ENCODE measurements around the gene NOVA2. TPM values are rescaled to one million over a fixed set of nuclear protein-coding genes. Genes with fewer than 3 reads are reported as not detected.

The NOVA2 gene
- total RNA-seq, 3 donors from 2014 or later (not counting 1 experiment from before 2014, with no cell fraction given) = not detected

- Mint-ChIP-seq H3K27me3 (ENCODE audit: low read depth in 2 of 2) (peaks cover 17 to 18% of the 10 kb centered on the region in 2 donors), H3K36me3 (no peaks in the 10 kb centered on the region), H3K4me3 (peak overlapping the region; percentile 33), H3K4me1 (peaks cover 4 to 11% of the 10 kb centered on the region in 2 donors), H3K27ac (no peak overlapping the region), H3K9me3 (no peaks in the 10 kb centered on the region)
- Histone ChIP-seq H3K27ac (ENCODE audit: low read length) (no peak overlapping the region), H3K4me1 (ENCODE audit: control insufficient read depth, insufficient read depth, low read length) (peaks cover 10% of the 10 kb centered on the region), H3K9me3 (ENCODE audit: control insufficient read depth, insufficient read depth, low read length) (peaks cover 11% of the 10 kb centered on the region), H3K36me3 (ENCODE audit: control insufficient read depth, insufficient read depth, low read length) (no peaks in the 10 kb centered on the region), H3K4me3 (ENCODE audit: low read length) (no peak overlapping the region), H3K27me3 (ENCODE audit: control insufficient read depth, insufficient read depth, low read length) (peaks cover 7% of the 10 kb centered on the region)
- TF ChIP-seq CTCF (IDR thresholded peaks at IDR 0.05) = no peak
- intact Hi-C loops (cut with micrococcal nuclease) = no loop called here
- no peak for ATAC-seq
- WGBS (ENCODE audit: insufficient coverage) = 49% methylated on average over 8 of the region's 8 CpGs
- no peak for DNase-seq
Measured at GRCh38 chr19:45952341-45952685, 21.4 kb downstream of the NOVA2 start.

GRCh38 chr19:45947926-45948325 lies 25.7 kb downstream of the NOVA2 start:
- H3K9me3 ChIP-seq (ENCODE audit: control insufficient read depth, insufficient read depth, low read length) = peaks cover 8% of the 10 kb centered on the region
- no peak for DNase-seq
- WGBS (ENCODE audit: insufficient coverage) = 100% methylated on average over 1 of the region's 1 CpG
- intact Hi-C loops (cut with micrococcal nuclease) = no loop called here
- Mint-ChIP-seq H3K4me3 (no peak overlapping the region), H3K36me3 (no peaks in the 10 kb centered on the region), H3K9me3 (no peaks in the 10 kb centered on the region), H3K27me3 (ENCODE audit: low read depth in 2 of 2) (peaks cover 22 to 23% of the 10 kb centered on the region in 2 donors), H3K4me1 (peaks cover 0 to under 1% of the 10 kb centered on the region in 2 donors), H3K27ac (no peak overlapping the region)
- no peak for ATAC-seq
- peaks cover 6% of the 10 kb centered on the region for H3K4me1 ChIP-seq (ENCODE audit: control insufficient read depth, insufficient read depth, low read length)
- no peak overlapping the region for H3K4me3 ChIP-seq (ENCODE audit: low read length)
- H3K27me3 ChIP-seq (ENCODE audit: control insufficient read depth, insufficient read depth, low read length) = peaks cover 10% of the 10 kb centered on the region
- H3K36me3 ChIP-seq (ENCODE audit: control insufficient read depth, insufficient read depth, low read length) = no peaks in the 10 kb centered on the region
- no peak for TF ChIP-seq CTCF (IDR thresholded peaks at IDR 0.05)
- no peak overlapping the region for H3K27ac ChIP-seq (ENCODE audit: low read length)

- WGBS (ENCODE audit: insufficient coverage) = 63% methylated on average over 32 of the region's 32 CpGs
- H3K4me3 ChIP-seq (ENCODE audit: low read length) = no peak overlapping the region
- no peaks in the 10 kb centered on the region for H3K9me3 ChIP-seq (ENCODE audit: control insufficient read depth, insufficient read depth, low read length)
- H3K4me3 Mint-ChIP-seq = no peak overlapping the region
- no peak overlapping the region for H3K27ac Mint-ChIP-seq
- no peaks in the 10 kb centered on the region for H3K36me3 Mint-ChIP-seq
- peaks cover 2% of the 10 kb centered on the region for H3K27me3 ChIP-seq (ENCODE audit: control insufficient read depth, insufficient read depth, low read length)
- H3K27ac ChIP-seq (ENCODE audit: low read length) = no peak overlapping the region
- H3K4me1 Mint-ChIP-seq = no peaks in the 10 kb centered on the region
- DNase-seq (no peak), ATAC-seq (no peak)
- no peaks in the 10 kb centered on the region for H3K36me3 ChIP-seq (ENCODE audit: control insufficient read depth, insufficient read depth, low read length)
- H3K4me1 ChIP-seq (ENCODE audit: control insufficient read depth, insufficient read depth, low read length) = peaks cover 2% of the 10 kb centered on the region
- H3K27me3 Mint-ChIP-seq (ENCODE audit: low read depth in 2 of 2) = peaks cover 41 to 48% of the 10 kb centered on the region in 2 donors
- intact Hi-C loops (cut with micrococcal nuclease) = no loop called here
- TF ChIP-seq CTCF (IDR thresholded peaks at IDR 0.05) = no peak
- H3K9me3 Mint-ChIP-seq = no peaks in the 10 kb centered on the region
Measured at GRCh38 chr19:45940515-45940805, 33.2 kb downstream of the NOVA2 start.

GRCh38 chr19:45939792-45940514 lies 33.7 kb downstream of the NOVA2 start:
- H3K4me3 Mint-ChIP-seq = no peak overlapping the region
- intact Hi-C loops (cut with micrococcal nuclease) = no loop called here
- H3K4me3 ChIP-seq (ENCODE audit: low read length) = no peak overlapping the region
- peaks cover 2% of the 10 kb centered on the region for H3K27me3 ChIP-seq (ENCODE audit: control insufficient read depth, insufficient read depth, low read length)
- H3K4me1 Mint-ChIP-seq = no peaks in the 10 kb centered on the region
- H3K4me1 ChIP-seq (ENCODE audit: control insufficient read depth, insufficient read depth, low read length) = peaks cover 2% of the 10 kb centered on the region
- no peaks in the 10 kb centered on the region for H3K9me3 ChIP-seq (ENCODE audit: control insufficient read depth, insufficient read depth, low read length)
- no peaks in the 10 kb centered on the region for H3K36me3 Mint-ChIP-seq
- no peaks in the 10 kb centered on the region for H3K36me3 ChIP-seq (ENCODE audit: control insufficient read depth, insufficient read depth, low read length)
- DNase-seq (no peak), ATAC-seq (no peak)
- no peaks in the 10 kb centered on the region for H3K9me3 Mint-ChIP-seq
- 34% methylated on average over 67 of the region's 67 CpGs for WGBS (ENCODE audit: insufficient coverage)
- H3K27ac Mint-ChIP-seq = no peak overlapping the region
- peaks cover 41 to 51% of the 10 kb centered on the region in 2 donors for H3K27me3 Mint-ChIP-seq (ENCODE audit: low read depth in 2 of 2)
- no peak for TF ChIP-seq CTCF (IDR thresholded peaks at IDR 0.05)
- H3K27ac ChIP-seq (ENCODE audit: low read length) = no peak overlapping the region

Measured in natural killer cell (primary cell).